Limb (tissue), 2 donors: Measurements from ENCODE around the gene TRPM5.
"Not testable (repeated sequence)": the region's sequence is repeated elsewhere in the genome, so short reads cannot be mapped to it uniquely, and the experiment has no call there.

Experiments
- DNase-seq, 2 donors: peaks; one replicate each; pipeline ENCODE4 v3.0.0-alpha.2; 2016; ENCODE audit errors: extremely low spot score in 2 of 2

The TRPM5 gene, protein sequence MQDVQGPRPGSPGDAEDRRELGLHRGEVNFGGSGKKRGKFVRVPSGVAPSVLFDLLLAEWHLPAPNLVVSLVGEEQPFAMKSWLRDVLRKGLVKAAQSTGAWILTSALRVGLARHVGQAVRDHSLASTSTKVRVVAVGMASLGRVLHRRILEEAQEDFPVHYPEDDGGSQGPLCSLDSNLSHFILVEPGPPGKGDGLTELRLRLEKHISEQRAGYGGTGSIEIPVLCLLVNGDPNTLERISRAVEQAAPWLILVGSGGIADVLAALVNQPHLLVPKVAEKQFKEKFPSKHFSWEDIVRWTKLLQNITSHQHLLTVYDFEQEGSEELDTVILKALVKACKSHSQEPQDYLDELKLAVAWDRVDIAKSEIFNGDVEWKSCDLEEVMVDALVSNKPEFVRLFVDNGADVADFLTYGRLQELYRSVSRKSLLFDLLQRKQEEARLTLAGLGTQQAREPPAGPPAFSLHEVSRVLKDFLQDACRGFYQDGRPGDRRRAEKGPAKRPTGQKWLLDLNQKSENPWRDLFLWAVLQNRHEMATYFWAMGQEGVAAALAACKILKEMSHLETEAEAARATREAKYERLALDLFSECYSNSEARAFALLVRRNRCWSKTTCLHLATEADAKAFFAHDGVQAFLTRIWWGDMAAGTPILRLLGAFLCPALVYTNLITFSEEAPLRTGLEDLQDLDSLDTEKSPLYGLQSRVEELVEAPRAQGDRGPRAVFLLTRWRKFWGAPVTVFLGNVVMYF (N-terminal part only)

DNA sequence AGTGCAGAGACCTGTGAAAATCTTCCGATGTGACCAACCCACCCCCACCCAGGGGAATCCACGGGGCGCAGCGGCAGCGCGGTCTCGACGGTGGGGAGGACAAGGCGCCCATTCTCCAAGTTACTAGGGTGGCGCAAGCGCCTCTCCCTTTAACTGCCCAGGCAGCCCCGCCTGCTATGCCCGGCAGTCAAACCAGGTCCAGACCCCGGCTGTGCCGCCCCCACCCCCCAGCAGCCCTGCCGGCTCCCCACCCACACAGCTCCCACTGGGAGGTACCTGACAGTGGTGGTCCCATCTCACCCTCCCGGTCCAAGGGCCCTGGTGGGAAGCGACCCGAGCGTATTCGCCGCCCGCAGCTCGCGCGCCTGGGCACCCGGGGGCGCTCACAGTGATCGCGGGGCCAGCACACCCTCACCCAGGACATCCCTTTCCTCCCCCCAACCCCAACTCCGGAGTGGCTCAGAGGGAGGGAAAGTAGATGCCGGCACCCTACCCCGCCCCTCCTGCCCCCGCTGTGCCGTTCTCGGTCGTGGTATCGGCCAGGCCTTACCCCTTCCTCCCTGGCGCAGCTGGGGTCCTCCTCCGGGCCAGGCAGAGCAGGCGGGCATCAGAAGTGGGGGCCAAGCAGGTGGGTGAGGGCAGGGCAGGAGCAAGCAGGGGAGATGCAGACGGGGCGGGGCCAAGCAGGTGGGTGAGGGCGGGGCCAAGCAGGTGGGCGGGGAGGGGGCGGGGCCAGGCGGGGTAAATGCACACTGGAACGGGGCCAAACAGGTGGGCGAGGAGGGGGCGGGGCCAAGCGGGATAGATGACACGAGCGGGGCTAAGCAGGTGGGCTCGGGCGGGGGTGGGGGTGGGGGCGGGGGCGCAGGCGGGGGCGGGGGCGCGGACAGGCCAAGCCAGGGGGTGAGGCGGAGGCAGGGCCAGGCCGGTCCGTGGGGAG lies at the start of gene TRPM5:
Gene TRPM5, minus strand, starts transcription at position 634 of the 940 bp plus-strand sequence. CDS start 21,478 bp downstream, outside the sequence.
- no peak for DNase-seq

DNA sequence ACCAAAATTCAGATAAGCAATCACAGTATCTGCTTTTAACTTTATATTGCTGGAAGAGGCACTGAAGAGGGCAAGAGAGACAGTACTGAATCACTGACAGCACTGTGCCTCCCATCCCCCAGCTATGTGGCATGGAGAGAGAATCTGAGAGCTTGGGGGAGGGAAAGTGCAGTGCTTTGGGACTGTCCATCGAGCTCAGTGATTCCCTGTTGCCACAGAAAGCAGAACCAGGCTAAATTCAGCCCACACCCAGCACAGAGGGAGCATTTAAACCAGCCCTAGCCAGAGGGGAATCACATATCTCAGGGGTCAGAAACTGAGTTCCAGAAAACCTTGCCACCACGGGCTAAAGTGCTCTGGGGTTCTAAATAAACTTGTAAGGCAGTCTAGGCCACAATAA lies 44.8 kb upstream of the TRPM5 start:
- DNase-seq = no peak

DNA sequence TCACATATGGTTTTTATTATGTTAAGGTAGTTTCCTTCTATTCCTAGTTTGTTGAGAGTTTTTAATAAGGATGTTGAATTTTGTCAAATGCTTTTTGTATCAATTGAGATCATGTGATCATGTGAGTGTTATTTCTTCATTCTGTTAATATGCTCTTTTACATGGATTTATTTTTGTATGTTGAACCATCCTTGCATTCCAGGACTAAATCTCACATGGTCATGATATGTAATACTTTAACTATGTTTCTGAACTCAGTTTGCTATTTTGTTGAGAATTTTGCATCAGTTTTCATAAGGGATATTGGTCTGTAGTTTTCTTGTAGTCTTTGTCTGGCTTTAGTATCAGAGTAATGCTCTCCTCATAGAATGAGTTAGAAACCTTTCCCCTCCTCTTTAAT lies 43.7 kb upstream of the TRPM5 start:
- no peak for DNase-seq

DNA sequence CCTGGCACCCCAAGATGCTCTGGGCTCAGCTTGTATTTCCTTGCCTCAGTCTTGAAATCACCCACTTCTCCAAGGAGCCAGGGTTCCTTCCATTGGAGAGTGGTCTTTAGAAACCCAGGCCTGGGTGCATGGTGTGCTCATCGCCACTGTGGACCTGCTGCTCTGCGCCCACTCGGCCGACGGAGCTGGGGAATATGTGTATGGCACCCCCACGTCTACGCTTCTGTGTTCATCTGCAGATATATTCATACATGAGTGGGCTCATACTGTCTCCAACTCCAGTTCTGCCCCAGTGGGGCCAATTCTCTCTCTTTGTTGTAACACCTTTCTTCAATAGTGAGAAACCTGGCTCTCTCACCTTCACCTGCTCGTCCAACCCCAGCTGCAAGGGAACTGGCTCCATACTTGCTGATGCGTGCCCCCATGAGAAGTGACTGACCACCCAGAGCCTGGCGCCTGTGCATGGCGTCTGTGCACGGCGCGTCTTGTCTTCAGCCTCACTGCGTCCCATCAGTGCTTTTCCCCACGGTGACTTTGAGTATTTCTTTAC lies 40.3 kb upstream of the TRPM5 start:
- no peak for DNase-seq

DNA sequence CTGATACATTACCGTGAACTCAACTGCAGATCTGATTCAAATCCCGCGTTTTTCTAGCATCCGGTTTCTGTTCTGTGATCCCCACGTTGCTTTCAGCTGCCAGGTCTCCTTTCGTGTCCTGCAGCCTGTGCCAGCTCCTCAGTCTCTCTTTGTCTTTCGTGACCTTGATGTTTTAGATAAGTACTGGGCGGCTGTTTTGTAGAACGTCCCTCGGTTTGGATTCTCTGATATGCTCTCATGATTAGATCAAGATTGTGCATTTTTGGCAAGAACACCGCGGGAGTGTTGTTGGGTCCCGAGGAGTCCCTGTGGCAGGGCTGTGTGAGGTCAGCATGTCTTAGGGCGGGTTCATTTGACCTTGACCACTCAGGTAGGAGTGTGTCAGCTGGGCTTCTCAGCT lies 39.1 kb upstream of the TRPM5 start:
- DNase-seq = no peak

DNA sequence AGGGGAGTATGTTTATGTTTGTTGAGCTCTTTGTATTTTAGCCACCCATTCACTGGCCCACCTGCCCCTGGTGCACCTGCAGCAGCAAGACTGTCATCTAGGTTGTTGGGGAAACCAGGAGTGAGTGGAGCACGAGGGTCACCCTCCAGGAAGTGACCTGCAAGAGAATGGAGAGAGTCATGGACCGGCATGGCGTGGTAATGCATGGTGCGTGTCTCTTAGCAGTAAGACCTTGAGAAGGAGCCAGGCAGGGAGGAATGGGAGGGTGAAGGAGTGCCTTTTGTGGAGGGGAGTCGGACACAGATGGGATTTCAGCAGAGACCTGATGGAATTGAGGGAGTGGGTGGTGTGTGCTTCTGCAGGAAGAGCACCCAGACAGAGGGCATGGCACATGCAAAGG lies 38.4 kb upstream of the TRPM5 start:
- no peak for DNase-seq

DNA sequence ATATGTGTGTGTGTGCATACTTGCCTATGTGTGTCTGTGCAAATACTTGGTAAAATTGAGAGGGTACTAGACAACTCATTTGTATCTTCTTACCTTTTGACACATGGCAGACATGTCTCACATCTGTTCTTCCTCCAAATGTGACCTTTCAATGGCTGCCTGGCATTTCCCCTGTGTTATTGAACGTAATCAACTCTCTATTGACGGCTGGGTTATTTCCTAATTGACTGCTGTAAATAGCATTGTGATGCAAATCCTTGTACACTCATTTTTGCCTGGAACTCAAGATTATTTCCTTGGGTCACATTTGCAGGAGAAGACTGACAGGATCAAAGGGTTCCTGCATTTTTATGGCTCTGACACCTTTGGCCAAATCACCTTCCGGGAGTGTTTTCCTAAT lies 37.9 kb upstream of the TRPM5 start:
- no peak for DNase-seq

DNA sequence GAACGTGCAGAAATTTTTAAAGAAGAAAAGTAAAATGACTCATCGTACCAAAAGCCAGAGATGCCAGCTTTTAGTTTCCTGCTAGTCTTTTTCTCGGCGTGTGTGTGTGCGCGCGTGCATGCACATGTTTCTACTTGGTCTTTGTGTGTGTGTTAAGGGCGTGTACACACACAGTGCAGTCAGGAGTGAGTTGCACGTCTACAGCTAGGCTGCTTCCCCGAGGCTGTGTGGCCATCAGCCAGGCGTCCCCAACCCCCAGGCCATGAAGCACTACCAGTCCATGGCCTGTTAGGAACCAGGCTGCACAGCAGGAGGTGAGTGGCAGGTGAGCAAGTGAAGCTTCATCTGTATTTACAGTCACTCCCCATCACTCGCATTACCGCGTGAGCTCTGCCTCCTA lies 36.9 kb upstream of the TRPM5 start:
- DNase-seq = no peak

DNA sequence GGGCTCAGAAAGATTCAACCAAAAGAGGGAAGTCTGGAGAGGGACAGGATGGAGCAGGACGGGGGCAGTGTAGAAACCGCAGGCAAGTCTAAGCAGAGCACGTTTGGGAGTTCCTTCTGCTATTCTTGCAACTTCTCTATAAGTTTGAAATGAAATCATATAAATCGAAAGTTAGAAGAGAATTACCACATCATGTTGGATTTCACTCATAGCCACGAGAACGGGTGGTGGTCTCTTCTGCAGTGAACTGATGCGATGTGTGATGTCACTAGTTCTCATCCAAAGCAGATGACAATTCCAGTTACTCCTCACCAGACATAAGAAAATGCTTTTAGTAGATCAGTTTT lies 36.5 kb upstream of the TRPM5 start:
- no peak for DNase-seq

DNA sequence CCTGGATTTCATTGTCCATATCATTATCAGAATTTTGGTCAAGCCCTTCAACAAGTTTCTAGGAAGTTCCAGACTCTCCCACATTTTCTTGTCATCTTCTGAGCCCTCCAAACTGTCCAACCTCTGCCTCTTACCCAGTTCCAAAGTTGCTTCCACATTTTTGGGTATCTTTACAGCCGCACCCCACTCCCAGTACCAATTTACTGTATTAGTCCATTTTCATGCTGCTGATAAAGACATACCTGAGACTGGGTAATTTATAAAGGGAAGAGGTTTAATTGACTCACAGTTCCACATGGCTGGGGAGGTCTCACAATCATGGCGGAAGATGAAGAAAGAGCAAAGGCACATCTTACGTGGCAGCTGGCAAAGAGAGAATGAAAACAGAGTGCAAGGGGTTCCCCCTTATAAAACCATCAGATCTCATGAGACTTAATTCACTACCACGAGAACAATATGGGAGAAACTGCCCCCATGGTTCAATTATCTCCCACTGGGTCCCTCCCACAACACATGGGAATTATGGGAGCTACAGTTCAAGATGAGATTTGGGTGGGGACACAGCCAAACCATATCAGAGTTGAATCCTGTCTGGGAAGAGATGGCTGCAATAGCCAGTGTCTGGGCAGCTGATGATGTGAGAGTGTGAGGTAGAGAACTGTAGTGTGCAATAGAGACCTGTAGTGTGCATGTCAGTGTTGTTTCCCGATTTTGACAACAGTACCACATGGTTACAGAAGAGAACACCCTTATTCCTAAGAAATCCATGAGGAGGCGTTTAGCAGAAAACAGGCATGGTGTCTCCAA lies 36.0 kb upstream of the TRPM5 start:
- DNase-seq = not testable (repeated sequence)

DNA sequence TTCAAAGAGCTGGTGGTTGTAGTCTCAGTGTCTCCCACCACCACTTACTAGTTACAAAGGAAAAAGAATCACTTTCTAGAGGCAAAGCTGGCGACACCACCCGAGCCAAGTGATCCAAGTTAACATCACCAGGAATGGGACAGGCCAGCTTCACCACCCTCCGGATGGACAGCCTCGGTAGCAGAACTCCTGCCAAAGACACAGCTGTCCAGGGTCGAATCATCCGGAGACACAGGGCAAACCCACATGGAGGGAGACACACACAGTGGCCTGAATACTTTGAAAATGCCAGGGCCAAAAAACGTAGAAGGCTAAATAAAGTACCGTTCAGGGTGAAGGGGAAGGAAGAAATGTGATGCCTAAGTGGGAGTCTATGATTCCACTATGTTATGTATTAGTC lies 33.6 kb upstream of the TRPM5 start:
- no peak for DNase-seq

DNA sequence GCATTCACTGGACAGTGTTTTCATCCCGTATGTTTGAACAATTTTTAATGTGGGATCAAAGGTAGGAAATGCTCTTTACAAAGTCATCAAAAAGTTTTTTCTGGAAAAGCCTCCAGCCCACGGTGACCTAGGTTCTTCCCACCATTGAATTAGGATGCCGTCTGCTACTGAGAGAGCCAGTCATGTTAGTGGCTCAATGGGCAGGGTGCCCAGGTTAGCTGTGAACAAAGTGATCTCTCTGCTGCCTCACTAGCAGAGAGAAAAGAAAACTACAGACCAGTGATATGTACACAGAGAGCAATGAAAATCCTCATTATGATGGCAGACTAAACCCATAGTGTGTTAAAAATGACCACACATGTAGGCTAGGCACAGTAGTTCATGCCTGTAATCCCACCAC lies 32.9 kb upstream of the TRPM5 start:
- DNase-seq = no peak

DNA sequence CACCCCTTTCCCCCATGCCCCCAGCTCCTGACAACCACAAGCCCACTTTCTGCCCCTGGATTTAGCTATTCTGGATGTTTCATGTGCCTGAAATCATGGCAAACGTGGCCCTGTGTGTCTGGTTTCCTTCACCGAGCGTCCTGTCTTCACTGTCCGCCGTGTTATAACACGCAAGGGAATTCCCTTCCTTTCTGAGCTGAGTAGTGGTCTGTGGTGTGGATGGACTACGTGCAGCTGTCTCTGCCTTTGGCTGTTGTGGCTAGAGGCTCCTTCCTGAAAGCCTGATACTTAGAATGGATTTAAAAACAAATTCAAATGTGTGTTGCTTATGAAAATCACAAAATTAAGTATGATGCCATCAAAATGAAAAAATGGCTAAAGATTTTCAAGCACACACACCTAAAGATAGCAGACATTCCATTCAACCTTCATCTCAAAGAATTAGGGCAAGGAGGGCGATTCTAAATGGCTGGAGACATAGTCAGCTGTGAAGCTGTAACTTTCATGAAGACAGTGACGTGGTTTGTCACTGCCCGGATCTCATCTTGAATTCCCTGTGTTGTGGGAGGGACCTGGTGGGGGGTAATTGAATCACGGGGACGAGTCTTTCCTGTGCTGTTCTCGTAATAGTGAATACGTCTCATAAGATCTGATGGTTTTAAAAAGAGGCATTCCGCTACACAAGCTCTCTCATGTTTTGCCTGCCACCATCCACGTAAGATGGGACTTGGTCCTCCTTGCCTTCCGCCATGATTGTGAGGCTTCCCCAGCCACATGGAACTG lies 31.0 kb upstream of the TRPM5 start:
- DNase-seq = no peak

DNA sequence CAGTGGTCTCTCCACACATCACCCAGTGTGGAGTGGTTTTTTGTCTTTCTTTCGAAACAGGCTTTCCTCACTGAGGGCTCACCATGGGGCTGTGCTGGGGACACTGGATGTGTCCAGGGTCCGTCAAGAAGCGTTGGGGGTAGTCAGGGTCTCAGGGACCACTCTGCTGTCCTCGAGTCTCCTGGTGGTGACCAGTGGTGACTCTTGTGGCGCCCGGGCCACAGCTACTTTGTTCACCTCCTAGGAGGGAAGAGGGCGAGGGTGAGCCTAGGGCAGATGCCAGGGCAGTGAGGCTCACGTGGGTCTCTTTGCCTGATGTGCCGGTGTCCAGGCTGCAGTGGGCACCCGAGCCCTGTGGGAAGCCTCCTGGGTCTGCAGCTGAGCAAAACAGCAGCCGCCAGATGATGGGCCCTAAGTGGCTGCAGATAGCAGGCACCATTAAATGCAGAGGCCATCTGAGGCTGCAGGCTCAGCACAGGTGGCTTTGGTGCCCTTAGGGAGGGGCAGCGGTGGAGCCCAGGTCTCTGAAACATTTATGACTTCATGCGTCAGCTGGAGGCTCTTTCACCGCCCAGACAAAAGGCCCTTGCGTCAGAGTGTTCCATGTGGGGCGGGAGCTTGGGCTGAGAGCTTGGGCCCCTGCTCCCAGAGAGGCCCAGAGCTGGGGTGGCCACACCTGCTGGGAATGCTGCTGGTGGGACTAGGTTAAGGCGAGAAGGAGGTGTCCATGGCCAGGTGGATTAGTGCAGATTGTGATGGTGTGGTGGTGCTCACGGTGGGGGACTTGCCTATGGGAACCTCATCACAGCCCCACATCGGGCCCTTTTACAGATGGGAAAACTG lies 30.0 kb upstream of the TRPM5 start:
- DNase-seq = no peak

DNA sequence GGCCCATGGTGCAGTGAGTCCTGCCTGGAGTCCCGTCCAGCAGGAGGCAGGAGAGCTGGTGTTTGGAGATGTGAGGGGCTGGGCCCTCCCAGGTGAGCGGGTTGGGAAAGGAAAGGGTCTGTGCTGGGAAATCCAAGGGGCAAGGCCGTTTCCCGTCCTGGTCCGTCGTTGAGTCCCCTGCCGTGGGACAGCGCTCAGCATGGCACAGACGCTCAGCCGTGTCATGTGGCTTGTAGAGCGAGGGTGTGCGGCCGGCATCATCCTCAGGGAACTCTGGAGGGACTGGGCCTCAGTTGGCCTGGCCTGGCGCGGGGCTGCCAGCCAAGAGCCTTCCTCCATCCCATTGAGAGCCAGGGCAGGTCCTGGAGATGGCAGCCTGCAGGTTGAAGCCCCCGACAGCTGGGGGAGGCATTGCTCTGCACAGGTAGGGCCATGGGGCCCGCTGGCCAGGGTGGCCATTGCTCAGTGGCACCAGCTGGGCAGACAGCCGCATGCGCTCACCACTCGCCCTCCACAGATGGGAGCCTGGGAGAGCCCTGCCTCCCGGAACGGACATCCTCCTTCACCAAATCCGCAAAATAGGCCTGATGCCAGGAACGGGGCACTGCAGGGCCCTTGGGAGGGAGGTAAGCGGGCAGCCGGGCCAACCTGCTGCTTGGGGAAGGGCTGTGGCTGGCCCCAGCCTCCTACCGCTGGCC lies 29.2 kb upstream of the TRPM5 start:
- DNase-seq = no peak

DNA sequence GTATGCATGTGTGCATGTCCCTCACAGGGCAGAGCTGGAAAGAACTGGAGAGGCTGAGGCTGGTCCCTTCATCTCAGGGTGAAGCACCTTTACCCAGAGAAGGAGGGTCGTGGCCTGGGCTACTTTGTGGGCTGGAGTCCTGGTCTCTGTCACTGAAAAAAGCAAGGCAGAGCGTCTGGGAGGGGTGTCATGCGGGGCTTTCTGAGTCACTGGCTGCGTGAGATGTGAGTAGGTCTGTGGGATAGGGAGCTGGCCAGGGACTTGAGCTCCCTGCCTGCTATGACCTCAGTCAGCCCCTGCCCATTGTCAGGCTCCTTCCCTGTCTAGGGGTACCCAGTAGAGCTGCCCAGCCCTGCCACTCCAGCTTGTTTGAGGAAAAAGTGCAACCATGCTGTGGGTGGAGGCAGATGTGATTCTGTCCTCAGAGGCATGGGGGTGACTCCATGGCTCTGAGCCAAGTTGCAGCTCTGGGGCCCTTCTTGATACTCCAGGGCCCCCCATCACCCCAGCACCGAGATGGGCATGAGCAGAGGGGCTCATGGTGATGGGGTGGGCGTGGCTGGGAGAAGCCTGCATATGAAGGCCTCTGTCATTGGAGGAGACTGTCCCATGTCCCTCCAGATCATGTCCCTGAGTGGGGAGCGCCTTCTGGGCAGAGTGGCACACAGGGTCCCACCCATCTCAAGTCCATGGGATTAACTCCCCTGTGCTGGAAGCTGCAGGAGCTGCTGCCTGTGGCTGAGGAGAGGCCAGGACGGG lies 28.3 kb upstream of the TRPM5 start:
- no peak for DNase-seq

DNA sequence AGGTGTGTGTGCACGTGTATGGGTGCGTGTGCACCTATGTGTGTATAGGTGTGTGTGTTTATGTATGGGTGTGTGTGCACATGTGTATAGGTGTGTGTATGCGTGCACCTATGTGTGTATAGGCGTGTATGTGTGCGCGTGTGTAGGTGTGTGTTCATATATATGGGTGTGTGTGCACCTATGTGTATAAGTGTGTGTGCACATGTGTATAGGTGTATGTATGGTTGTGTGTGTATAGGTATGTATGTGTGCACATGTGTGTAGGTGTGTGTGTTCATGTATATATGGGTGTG lies 27.4 kb upstream of the TRPM5 start:
- no peak for DNase-seq
